Measurements from ENCODE around the gene TMEM131. TPM values are rescaled to one million over a fixed set of nuclear protein-coding genes. Genes with fewer than 3 reads are reported as not detected.

The TMEM131 gene
- total RNA-seq, 1 donor: 43.6 TPM

GRCh38 chr2:97983134-97983533 lies 12.6 kb downstream of the TMEM131 start:
- H3K4me3 ChIP-seq (ENCODE audit: low read depth, low read length): no peak overlapping the region
- no peak for TF ChIP-seq CTCF (IDR thresholded peaks at IDR 0.05; ENCODE audit: insufficient read depth, low read depth, low read length)
- no peak for DNase-seq (ENCODE audit: low read depth)

- H3K4me3 ChIP-seq (ENCODE audit: low read depth, low read length): no peak overlapping the region
- no peak for DNase-seq (ENCODE audit: low read depth)
- no peak for TF ChIP-seq CTCF (IDR thresholded peaks at IDR 0.05; ENCODE audit: insufficient read depth, low read depth, low read length)
Observed at GRCh38 chr2:97982621-97983020, 13.1 kb downstream of the TMEM131 start.

- no peak for TF ChIP-seq CTCF (IDR thresholded peaks at IDR 0.05; ENCODE audit: insufficient read depth, low read depth, low read length)
- DNase-seq (ENCODE audit: low read depth): no peak
- H3K4me3 ChIP-seq (ENCODE audit: low read depth, low read length): no peak overlapping the region
Observed at GRCh38 chr2:97981961-97982360, 13.8 kb downstream of the TMEM131 start.

- DNase-seq (ENCODE audit: low read depth): no peak
- no peak overlapping the region for H3K4me3 ChIP-seq (ENCODE audit: low read depth, low read length)
- TF ChIP-seq CTCF (IDR thresholded peaks at IDR 0.05; ENCODE audit: insufficient read depth, low read depth, low read length): no peak
Observed at GRCh38 chr2:97979904-97980303, 15.8 kb downstream of the TMEM131 start.

GRCh38 chr2:97974471-97974870 lies 21.3 kb downstream of the TMEM131 start:
- TF ChIP-seq CTCF (IDR thresholded peaks at IDR 0.05; ENCODE audit: insufficient read depth, low read depth, low read length): no peak
- DNase-seq (ENCODE audit: low read depth): no peak

GRCh38 chr2:97970293-97971060 lies 25.3 kb downstream of the TMEM131 start:
- no peak overlapping the region for H3K4me3 ChIP-seq (ENCODE audit: low read depth, low read length)
- no peak for TF ChIP-seq CTCF (IDR thresholded peaks at IDR 0.05; ENCODE audit: insufficient read depth, low read depth, low read length)
- no peak for DNase-seq (ENCODE audit: low read depth)

More at GRCh38 chr2:97974471-97974870, 21.3 kb downstream of the TMEM131 start:
- H3K4me3 ChIP-seq (ENCODE audit: low read depth, low read length): no peak overlapping the region

All from fibroblast of villous mesenchyme (primary cell).